Hepatocyte (in vitro differentiated cells): ENCODE measurements around the gene ESPNL. TPM values are rescaled to one million over a fixed set of nuclear protein-coding genes. Genes with fewer than 3 reads are reported as not detected.

Source experiments
- DNase-seq: peaks from one replicate; pipeline ENCODE4 v3.0.0-alpha.2; 2016; ENCODE audit warnings: low spot score
- H2AFZ ChIP-seq: fragments of 200-600 bp; sonication (generic); 2 replicates; pipeline ENCODE4 v1.6.0; 2016; ENCODE audit warnings: antibody characterized with exemption, mild to moderate bottlenecking
- H3K27ac ChIP-seq: fragments of 200-600 bp; sonication (generic); 2 replicates; pipeline ENCODE4 v1.5.1; 2016; ENCODE audit warnings: mild to moderate bottlenecking
- H3K27me3 ChIP-seq: fragments of 200-600 bp; sonication (generic); 2 replicates; pipeline ENCODE4 v1.6.1; 2016
- H3K36me3 ChIP-seq: fragments of 200-600 bp; sonication (generic); replicated peaks from 2 replicates; pipeline ENCODE4 v1.5.1; 2016; ENCODE audit warnings: low read depth; ENCODE audit not compliant: insufficient read depth
- H3K4me1 ChIP-seq: fragments of 200-600 bp; sonication (generic); 2 replicates; pipeline ENCODE4 v1.5.1; 2016; ENCODE audit warnings: mild to moderate bottlenecking, moderate library complexity; ENCODE audit not compliant: insufficient read depth
- H3K4me2 ChIP-seq: fragments of 200-600 bp; sonication (generic); 2 replicates; pipeline ENCODE4 v1.6.0; 2016
- H3K4me3 ChIP-seq: fragments of 200-600 bp; sonication (generic); 2 replicates; pipeline ENCODE4 v1.5.1; 2016; ENCODE audit warnings: mild to moderate bottlenecking
- H3K79me2 ChIP-seq: fragments of 200-600 bp; sonication (generic); 2 replicates; pipeline ENCODE4 v1.6.0; 2017; ENCODE audit warnings: mild to moderate bottlenecking
- H3K9me2 ChIP-seq: fragments of 200-600 bp; sonication (generic); replicated peaks from 2 replicates; pipeline ENCODE4 v1.6.0; 2017; ENCODE audit warnings: mild to moderate bottlenecking; ENCODE audit not compliant: insufficient read depth
- H3K9me3 ChIP-seq: fragments of 200-600 bp; sonication (generic); 2 replicates; pipeline ENCODE4 v1.5.1; 2016; ENCODE audit warnings: low read depth, mild to moderate bottlenecking
- H4K20me1 ChIP-seq: fragments of 200-600 bp; sonication (generic); 2 replicates; pipeline ENCODE4 v1.6.0; 2016; ENCODE audit warnings: mild to moderate bottlenecking; ENCODE audit not compliant: insufficient read depth, poor library complexity, severe bottlenecking
- CTCF ChIP-seq: fragments of 200-600 bp; sonication (generic); IDR thresholded peaks from 2 replicates; pipeline ENCODE4 v1.5.1; 2016; ENCODE audit warnings: antibody characterized with exemption, mild to moderate bottlenecking; ENCODE audit not compliant: poor library complexity
- EZH2 ChIP-seq: fragments of 200-600 bp; sonication (generic); IDR thresholded peaks from 2 replicates; pipeline ENCODE4 v1.6.1; 2016; ENCODE audit warnings: antibody characterized with exemption, mild to moderate bottlenecking, borderline replicate concordance
- EZH2phosphoT487 ChIP-seq: fragments of 200-600 bp; sonication (generic); IDR thresholded peaks from one replicate; pipeline ENCODE4 v1.6.1; 2018; ENCODE audit warnings: antibody characterized with exemption, mild to moderate bottlenecking, low read depth, moderate library complexity; ENCODE audit not compliant: unreplicated experiment, severe bottlenecking
- WGBS: methylation state at CpG from one replicate; pipeline ENCODE4 v1.1.6; 2016; ENCODE audit warnings: low lambda C conversion rate; ENCODE audit errors: missing lambda C conversion rate; 5-methylcytosine and 5-hydroxymethylcytosine counted together
- polyA plus RNA-seq: library from polyadenylated mRNA; unstranded; fragments of >200 nt; fragmentation: Nextera tagmentation; extraction: Ambion mirVana; gene quantifications from 2 replicates; pipeline ENCODE4 v1.2.1, GENCODE V29; 2016
- total RNA-seq: library from RNA; depleted of rRNA; stranded (reverse); fragments of >200 nt; gene quantifications from 2 replicates; pipeline ENCODE4 v1.2.3, GENCODE V29; 2014

Gene ESPNL
- total and polyA plus RNA-seq, 2 experiments from 2014 or later, result 0.27 to 0.62 TPM

- Histone ChIP-seq H3K9me3 (no peaks in the 10 kb centered on the region), H3K4me3 (no peak overlapping the region), H2AFZ (no peak overlapping the region), H3K4me1 (peaks cover 4% of the 10 kb centered on the region), H3K79me2 (no peaks in the 10 kb centered on the region), H3K4me2 (no peak overlapping the region), H3K27ac (no peak overlapping the region), H3K36me3 (no peaks in the 10 kb centered on the region), H3K27me3 (no peaks in the 10 kb centered on the region), H3K9me2 (no peaks in the 10 kb centered on the region), H4K20me1 (no peaks in the 10 kb centered on the region)
- TF ChIP-seq EZH2phosphoT487 (no peak), EZH2 (no peak), CTCF (no peak)
- no peak for DNase-seq
- 86% methylated on average over 11 of the region's 11 CpGs for WGBS
Measured at GRCh38 chr2:238134393-238134785, 34.2 kb downstream of the ESPNL start.

DNA sequence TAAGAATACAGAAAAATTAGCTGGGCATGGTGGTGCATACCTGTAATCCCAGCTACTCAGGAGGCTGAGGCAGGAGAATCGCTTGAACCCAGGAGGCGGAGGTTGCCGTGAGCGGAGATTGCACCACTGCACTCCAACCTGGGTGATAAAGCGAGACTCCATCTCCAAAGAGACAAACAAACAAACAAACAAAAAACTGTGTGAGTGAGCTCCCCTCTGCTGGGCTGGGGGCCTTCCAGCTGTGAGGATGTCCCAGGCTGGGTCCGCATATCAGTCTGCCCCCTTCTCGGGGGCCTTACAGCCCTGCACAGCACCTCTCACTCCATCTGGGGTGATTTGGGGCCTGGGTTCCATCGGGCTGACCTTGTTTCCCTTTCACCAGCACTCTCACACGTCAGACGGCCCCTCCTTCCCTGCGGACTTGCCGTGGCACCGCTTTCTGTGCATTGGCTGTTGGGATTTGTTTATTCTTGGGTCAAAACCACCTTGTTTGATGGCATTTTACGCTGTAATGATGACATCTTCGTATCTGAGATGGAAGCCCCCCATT is 35.5 kb downstream of the ESPNL start:
- H3K36me3 ChIP-seq, result no peaks in the 10 kb centered on the region
- 84% methylated on average over 15 of the region's 15 CpGs for WGBS
- H3K4me2 ChIP-seq, result no peak overlapping the region
- H3K79me2 ChIP-seq, result no peaks in the 10 kb centered on the region
- no peaks in the 10 kb centered on the region for H3K9me2 ChIP-seq
- H3K9me3 ChIP-seq, result no peaks in the 10 kb centered on the region
- no peak overlapping the region for H3K27ac ChIP-seq
- no peak overlapping the region for H3K4me3 ChIP-seq
- DNase-seq, result no peak
- no peaks in the 10 kb centered on the region for H4K20me1 ChIP-seq
- no peak for TF ChIP-seq CTCF
- no peak for TF ChIP-seq EZH2
- H2AFZ ChIP-seq, result no peak overlapping the region
- H3K4me1 ChIP-seq, result peaks cover 4% of the 10 kb centered on the region
- H3K27me3 ChIP-seq, result no peaks in the 10 kb centered on the region

GRCh38 chr2:238136820-238137537 is 36.8 kb downstream of the ESPNL start:
- Histone ChIP-seq H3K9me3 (no peaks in the 10 kb centered on the region), H4K20me1 (no peaks in the 10 kb centered on the region), H3K27ac (no peak overlapping the region), H3K79me2 (no peaks in the 10 kb centered on the region), H3K4me1 (peaks cover 12% of the 10 kb centered on the region), H3K9me2 (no peaks in the 10 kb centered on the region), H3K4me2 (no peak overlapping the region), H2AFZ (no peak overlapping the region), H3K4me3 (no peak overlapping the region), H3K27me3 (no peaks in the 10 kb centered on the region), H3K36me3 (no peaks in the 10 kb centered on the region)
- DNase-seq, result no peak
- TF ChIP-seq EZH2phosphoT487 (no peak), CTCF (no peak), EZH2 (no peak)
- WGBS, result 77% methylated on average over 14 of the region's 14 CpGs
